HEK293 (cell line): ENCODE results near the gene HHAT.

ENCODE experiments used
- CTCF ChIP-seq: fragments of 450-650 bp; formaldehyde crosslinking; IDR thresholded peaks from 2 replicates; pipeline ENCODE4 v1.5.1; 2016; ENCODE audit warnings: missing biosample characterization, missing genetic modification characterization
- ELK4 ChIP-seq: IDR thresholded peaks from 2 replicates; pipeline ENCODE4 v1.6.1; 2011; ENCODE audit warnings: mild to moderate bottlenecking, low read depth, low read length, borderline replicate concordance
- GLI4 ChIP-seq: fragments of 450-650 bp; formaldehyde crosslinking; IDR thresholded peaks from 2 replicates; pipeline ENCODE4 v1.5.1; 2016; ENCODE audit warnings: missing biosample characterization, missing genetic modification characterization
- SETDB1 ChIP-seq: IDR thresholded peaks from one replicate; pipeline ENCODE4 v1.6.1; 2017; ENCODE audit warnings: mild to moderate bottlenecking, low read length, moderate library complexity, mixed read lengths; ENCODE audit not compliant: insufficient read length
- SP2 ChIP-seq: fragments of 450-650 bp; formaldehyde crosslinking; IDR thresholded peaks from 2 replicates; pipeline ENCODE4 v1.5.1; 2016; ENCODE audit warnings: missing biosample characterization, missing genetic modification characterization
- ZNF423 ChIP-seq: fragments of 450-650 bp; formaldehyde crosslinking; IDR thresholded peaks from 2 replicates; pipeline ENCODE4 v1.5.1; 2016; ENCODE audit warnings: missing biosample characterization, missing genetic modification characterization
- ZNF449 ChIP-seq: fragments of 450-650 bp; formaldehyde crosslinking; IDR thresholded peaks from 2 replicates; pipeline ENCODE4 v1.5.1; 2017; ENCODE audit warnings: missing biosample characterization, mild to moderate bottlenecking, missing genetic modification characterization, moderate library complexity
- ZNF530 ChIP-seq: fragments of 450-650 bp; formaldehyde crosslinking; IDR thresholded peaks from 2 replicates; pipeline ENCODE4 v1.5.1; 2016; ENCODE audit warnings: low read depth, missing biosample characterization, missing genetic modification characterization
- TF ChIP-seq, protein P1 (sequence below): fragments of 450-650 bp; formaldehyde crosslinking; IDR thresholded peaks from 2 replicates; pipeline ENCODE4 v1.5.1; 2016; ENCODE audit warnings: missing biosample characterization, missing genetic modification characterization, low read depth

DNA sequence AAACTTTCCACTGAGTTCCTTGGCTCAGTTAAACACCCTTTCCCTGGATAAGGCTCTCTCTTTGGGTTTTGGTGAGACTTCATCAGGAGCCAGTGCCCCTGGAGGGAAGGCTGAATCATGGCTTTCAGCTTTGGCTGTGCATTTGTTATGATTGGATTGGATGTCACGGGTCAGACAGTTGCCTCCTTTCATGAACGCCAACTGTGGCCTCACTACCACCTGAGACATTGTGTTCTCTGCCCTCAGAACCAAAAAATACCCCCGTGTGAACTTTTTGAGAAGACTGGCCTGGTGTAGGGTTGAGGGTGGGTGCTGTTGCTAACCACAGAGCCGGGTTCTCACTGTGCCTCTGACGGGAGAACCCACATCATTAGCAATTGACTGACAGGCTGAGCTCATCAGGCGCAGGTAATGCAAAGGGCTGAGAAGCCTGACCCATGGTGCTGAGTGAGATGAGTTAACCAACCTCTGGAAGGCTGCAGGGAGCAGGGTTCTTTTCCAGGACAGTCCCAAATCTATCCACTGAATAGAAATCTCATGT is 65.6 kb downstream of the HHAT start:
- TF ChIP-seq CTCF (tag by site-specific recombination) (no peak), ELK4 (no peak), ZNF449 (tag by site-specific recombination) (no peak), ZNF423 (tag by site-specific recombination) (no peak), SP2 (tag by site-specific recombination) (no peak), SETDB1 (no peak), GLI4 (tag by site-specific recombination) (no peak), ZNF530 (tag by site-specific recombination) (no peak)
- TF ChIP-seq, protein P1, sequence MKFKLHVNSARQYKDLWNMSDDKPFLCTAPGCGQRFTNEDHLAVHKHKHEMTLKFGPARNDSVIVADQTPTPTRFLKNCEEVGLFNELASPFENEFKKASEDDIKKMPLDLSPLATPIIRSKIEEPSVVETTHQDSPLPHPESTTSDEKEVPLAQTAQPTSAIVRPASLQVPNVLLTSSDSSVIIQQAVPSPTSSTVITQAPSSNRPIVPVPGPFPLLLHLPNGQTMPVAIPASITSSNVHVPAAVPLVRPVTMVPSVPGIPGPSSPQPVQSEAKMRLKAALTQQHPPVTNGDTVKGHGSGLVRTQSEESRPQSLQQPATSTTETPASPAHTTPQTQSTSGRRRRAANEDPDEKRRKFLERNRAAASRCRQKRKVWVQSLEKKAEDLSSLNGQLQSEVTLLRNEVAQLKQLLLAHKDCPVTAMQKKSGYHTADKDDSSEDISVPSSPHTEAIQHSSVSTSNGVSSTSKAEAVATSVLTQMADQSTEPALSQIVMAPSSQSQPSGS (tag by site-specific recombination) = no peak
